Esophagus muscularis mucosa (tissue), 4 donors: Measurements from ENCODE around the gene IGF2. TPM values are rescaled to one million over a fixed set of nuclear protein-coding genes. Genes with fewer than 3 reads are reported as not detected.
A peak's percentile ranks its signal among the peaks of the same experiment; 100 is the strongest.

Experiments used
- DNase-seq: peaks from one replicate; pipeline ENCODE4 v3.0.0-alpha.2; 2017; ENCODE audit errors: extremely low spot score
- H3K27ac ChIP-seq, 4 donors: fragments of 200-600 bp; sonication (generic); replicated peaks in 1 of 4; 1 replicate in 3 of 4; 2 replicates in 1 of 4; pipeline ENCODE4 v1.5.1; 2016 to 2019; ENCODE audit warnings: mild to moderate bottlenecking in 1 of 4
- H3K27me3 ChIP-seq, 4 donors: fragments of 200-600 bp; sonication (generic); one replicate each; pipeline versions ENCODE4 v1.5.1 to v1.6.0; 2016 to 2019
- H3K36me3 ChIP-seq, 4 donors: fragments of 200-600 bp; sonication (generic); one replicate each; pipeline ENCODE4 v1.5.1; 2016 to 2019
- H3K4me1 ChIP-seq, 4 donors: fragments of 200-600 bp; sonication (generic); one replicate each; pipeline ENCODE4 v1.5.1; 2016 to 2019
- H3K4me3 ChIP-seq, 4 donors: fragments of 200-600 bp; sonication (generic); 1 replicate in 2 of 4; 2 replicates in 2 of 4; pipeline ENCODE4 v1.5.1; 2016 to 2019; ENCODE audit warnings: mild to moderate bottlenecking in 4 of 4, moderate library complexity in 1 of 4
- H3K9me3 ChIP-seq, 4 donors: fragments of 200-600 bp; sonication (generic); 1 replicate in 3 of 4; 2 replicates in 1 of 4; pipeline ENCODE4 v1.5.1; 2016 to 2019
- CTCF ChIP-seq, 3 experiments: fragments of 200-600 bp in 2 of 3; fragments of 450-650 bp in 1 of 3; sonication (generic) in 2 of 3; IDR thresholded peaks; one replicate each; pipeline ENCODE4 v1.5.1; 2017 to 2019; ENCODE audit warnings: antibody characterized with exemption in 3 of 3, mild to moderate bottlenecking in 2 of 3, moderate library complexity in 1 of 3
- EP300 ChIP-seq: sonication (generic); formaldehyde crosslinking; IDR thresholded peaks from one replicate; pipeline ENCODE4 v1.6.1; 2017; ENCODE audit warnings: antibody characterized with exemption
- POLR2A ChIP-seq: fragments of 450-650 bp; IDR thresholded peaks from one replicate; pipeline ENCODE4 v1.6.1; 2017; ENCODE audit warnings: antibody characterized with exemption, moderate library complexity, mild to moderate bottlenecking, low read depth
- POLR2AphosphoS5 ChIP-seq, 2 donors: sonication (generic); formaldehyde crosslinking; IDR thresholded peaks; one replicate each; pipeline ENCODE4 v1.6.1; 2017; ENCODE audit warnings: antibody characterized with exemption in 2 of 2
- WGBS: methylation state at CpG from one replicate; pipeline ENCODE4 v1.1.5; 2018; 5-methylcytosine and 5-hydroxymethylcytosine counted together
- intact Hi-C: fragments of 100-400 bp; cut with DNase I; formaldehyde crosslinking; loops from one replicate; pipeline ENCODE4 v1.15.1; 2023
- total RNA-seq, 4 donors: library from RNA; depleted of rRNA; stranded (reverse); fragments of >200 nt; gene quantifications; one replicate each; pipeline versions ENCODE4 v1.1.0 to v1.2.1, GENCODE V29; 2016

IGF2 gene
- total RNA-seq, 4 donors from 2014 or later: 25.5 to 59.6 (median 33.0) TPM

- TF ChIP-seq EP300 (no peak), CTCF (IDR thresholded peaks at IDR 0.05) (no peak), POLR2A (no peak), POLR2AphosphoS5 (IDR thresholded peaks at IDR 0.05) (no peak)
- Histone ChIP-seq H3K9me3 (no peaks in the 10 kb centered on the region), H3K4me3 (no peak overlapping the region), H3K4me1 (peaks cover 33 to 66% (median 45%) of the 10 kb centered on the region in 4 donors), H3K27me3 (peaks cover 0 to 25% (median 0%) of the 10 kb centered on the region in 4 donors), H3K27ac (no peak overlapping the region), H3K36me3 (no peaks in the 10 kb centered on the region)
- WGBS: 84% methylated on average over 9 of the region's 10 CpGs
- no peak for DNase-seq
- intact Hi-C loops: no loop called here
Observed at GRCh38 chr11:2101171-2101675, 38.0 kb downstream of the IGF2 start.

- H3K4me1 ChIP-seq: peaks cover 33 to 66% (median 46%) of the 10 kb centered on the region in 4 donors
Observed at GRCh38 chr11:2100361-2101170, 38.6 kb downstream of the IGF2 start.

GRCh38 chr11:2099516-2100349 lies 39.5 kb downstream of the IGF2 start:
- Histone ChIP-seq H3K9me3 (no peaks in the 10 kb centered on the region), H3K4me3 (no peak overlapping the region), H3K27me3 (peaks cover 0 to 25% (median 0%) of the 10 kb centered on the region in 4 donors), H3K4me1 (peaks cover 33 to 66% (median 46%) of the 10 kb centered on the region in 4 donors), H3K36me3 (no peaks in the 10 kb centered on the region), H3K27ac (no peak overlapping the region)
- no peak for TF ChIP-seq CTCF (IDR thresholded peaks at IDR 0.05)
- TF ChIP-seq POLR2A: no peak
- TF ChIP-seq POLR2AphosphoS5 (IDR thresholded peaks at IDR 0.05): no peak
- no peak for TF ChIP-seq EP300
- 90% methylated on average over 3 of the region's 20 CpGs for WGBS
- intact Hi-C loops: no loop called here
- DNase-seq: no peak

More at GRCh38 chr11:2100361-2101170, 38.6 kb downstream of the IGF2 start:
- Histone ChIP-seq H3K27ac (no peak overlapping the region), H3K27me3 (peaks cover 0 to 25% (median 0%) of the 10 kb centered on the region in 4 donors), H3K4me3 (no peak overlapping the region), H3K9me3 (no peaks in the 10 kb centered on the region), H3K36me3 (no peaks in the 10 kb centered on the region)
- TF ChIP-seq CTCF (IDR thresholded peaks at IDR 0.05) (no peak), POLR2AphosphoS5 (IDR thresholded peaks at IDR 0.05) (peak in 1 of 2 donors; percentile 30), POLR2A (no peak), EP300 (no peak)
- no peak for DNase-seq
- WGBS: 72% methylated on average over 15 of the region's 25 CpGs
- intact Hi-C loops: no loop called here

GRCh38 chr11:2098691-2099515 lies 40.3 kb downstream of the IGF2 start:
- Histone ChIP-seq H3K27ac (peak overlapping the region in 1 of 4 donors; percentile 77), H3K4me1 (peaks cover 33 to 74% (median 46%) of the 10 kb centered on the region in 4 donors), H3K9me3 (no peaks in the 10 kb centered on the region), H3K27me3 (peaks cover 0 to 21% (median 0%) of the 10 kb centered on the region in 4 donors), H3K4me3 (no peak overlapping the region), H3K36me3 (no peaks in the 10 kb centered on the region)
- intact Hi-C loops: no loop called here
- 88% methylated on average over 19 of the region's 22 CpGs for WGBS
- no peak for DNase-seq
- TF ChIP-seq CTCF (IDR thresholded peaks at IDR 0.05) (no peak), POLR2A (no peak)
